Measurements from ENCODE around the gene USH2A.

DNA sequence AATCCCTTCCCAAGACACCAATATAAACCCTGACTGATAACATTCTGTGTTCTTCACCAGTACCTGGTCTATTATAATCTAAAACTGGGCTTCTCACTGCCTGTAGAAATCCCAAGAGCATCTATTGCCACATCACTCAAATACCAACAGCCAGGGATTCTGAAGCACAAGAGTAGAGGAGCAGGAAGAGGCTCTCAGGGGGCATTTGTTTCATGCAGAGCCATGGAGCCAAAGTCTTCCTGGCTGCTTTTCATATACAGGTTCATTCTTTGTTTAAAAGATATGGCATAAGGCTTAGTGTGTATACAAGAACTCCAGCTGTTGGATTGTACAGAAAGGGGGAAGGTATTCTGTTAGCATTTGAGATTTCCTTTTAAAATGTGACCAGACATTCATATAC is 38.2 kb upstream of the USH2A start:
- TF ChIP-seq CTCF (IDR thresholded peaks at IDR 0.05), result no peak
- no peak for TF ChIP-seq POLR2A (IDR thresholded peaks at IDR 0.05)
- TF ChIP-seq EP300 (IDR thresholded peaks at IDR 0.05; ENCODE audit: low read depth), result no peak

Measured in transverse colon (tissue), 3 donors.